Heart left ventricle (tissue), 16 donors: ENCODE measurements around the gene KNSTRN. TPM values are rescaled to one million over a fixed set of nuclear protein-coding genes. Genes with fewer than 3 reads are reported as not detected.
A peak's percentile ranks its signal among the peaks of the same experiment; 100 is the strongest.

Source experiments
- ATAC-seq, 4 donors: fragments of 200-7000 bp; cut with Tn5 transposase; one replicate each; pipeline ENCODE4 v1.9.1; 2020 to 2022; ENCODE audit warnings: moderate library complexity in 4 of 4, mild to moderate bottlenecking in 3 of 4, moderate number of reproducible peaks in 1 of 4
- DNase-seq, 5 donors: peaks; one replicate each; pipeline ENCODE4 v3.0.0-alpha.2; 2020
- H3K27ac ChIP-seq, 12 donors: fragments of 200-600 bp; sonication (generic) in 4 of 12; one replicate each; pipeline versions ENCODE4 v1.5.0 to v1.8.0; 2016 to 2022; ENCODE audit warnings: mild to moderate bottlenecking in 2 of 12
- H3K27me3 ChIP-seq, 9 donors: fragments of 200-600 bp; sonication (generic) in 2 of 9; one replicate each; pipeline versions ENCODE4 v1.5.1 to v1.8.0; 2016 to 2022; ENCODE audit warnings: mild to moderate bottlenecking in 3 of 9
- H3K36me3 ChIP-seq, 9 donors: fragments of 200-600 bp; sonication (generic) in 2 of 9; one replicate each; pipeline versions ENCODE4 v1.5.0 to v1.8.0; 2018 to 2022; ENCODE audit warnings: mild to moderate bottlenecking in 2 of 9
- H3K4me1 ChIP-seq, 12 donors: fragments of 200-600 bp; sonication (generic) in 4 of 12; one replicate each; pipeline versions ENCODE4 v1.5.0 to v1.8.0; 2016 to 2022; ENCODE audit warnings: mild to moderate bottlenecking in 3 of 12
- H3K4me3 ChIP-seq, 12 donors: fragments of 200-600 bp; sonication (generic) in 4 of 12; one replicate each; pipeline versions ENCODE4 v1.5.0 to v1.8.0; 2017 to 2022; ENCODE audit warnings: mild to moderate bottlenecking in 9 of 12, moderate library complexity in 4 of 12
- H3K9me3 ChIP-seq, 12 donors: fragments of 200-600 bp; sonication (generic) in 4 of 12; one replicate each; pipeline versions ENCODE4 v1.5.0 to v1.8.0; 2016 to 2022; ENCODE audit warnings: mild to moderate bottlenecking in 1 of 12
- CTCF ChIP-seq, 12 donors: fragments of 200-600 bp; sonication (generic) in 4 of 12; IDR thresholded peaks; one replicate each; pipeline versions ENCODE4 v1.5.0 to v1.8.0; 2018 to 2022; ENCODE audit warnings: antibody characterized with exemption in 12 of 12, mild to moderate bottlenecking in 5 of 12
- POLR2A ChIP-seq, 2 donors: fragments of 450-650 bp; IDR thresholded peaks; one replicate each; pipeline ENCODE4 v1.6.1; 2017; ENCODE audit warnings: antibody characterized with exemption in 2 of 2, mild to moderate bottlenecking in 2 of 2, moderate library complexity in 2 of 2
- WGBS, 4 donors: extraction: QIAGEN DNeasy Blood & Tissue Kit in 2 of 4; methylation state at CpG; one replicate each; pipeline versions ENCODE4 v1.1.5 to v1.1.7; 2013 to 2018; 5-methylcytosine and 5-hydroxymethylcytosine counted together
- intact Hi-C, 10 donors: fragments of 100-400 bp; cut with DNase I; formaldehyde crosslinking; loops; one replicate each; pipeline versions ENCODE4 v1.11.1 to v1.14.2; 2022
- polyA plus RNA-seq, 2 donors: library from polyadenylated mRNA; stranded (reverse); fragments of 200-250 nt; gene quantifications; one replicate each; pipeline ENCODE4 v1.2.3, GENCODE V29; 2013
- total RNA-seq, 9 donors: library from RNA; depleted of rRNA in 2 of 9; stranded (reverse); fragments of >200 nt in 2 of 9; fragmentation: NEBNext Ultra II Directional in 3 of 9; extraction: Animal tissue kit (Norgen Biotek cat#: 25700) in 3 of 9; gene quantifications; one replicate each; pipeline versions ENCODE4 v1.1.0 to v1.2.4, GENCODE V29; 2016 to 2023
- donor health status: ischemic (EF 13 %, LVEDD 7.1; RV severe dilation, severe dysfunction).
- donor health status: healthy with polysubstance abuse.
- donor health status: DM: no; HTN: yes; CAD: no.
- donor health status: DM: no; HTN: no; CAD: no.
- donor health status: ischemic (EF 25% LVEDD 6.9; RV normal size, moderate dysfunction).
- donor health status: ischemic (EF 25% LVEDD 5.7; RV mildly dilated, moderate dysfunction).
- donor health status: healthy.
- donor health status: DM: yes; HTN: yes; CAD: no.
- donor health status: ischemic (EF 35%, LVEDD 5.7; RV mildly dilated, moderate dysfunction).
- donor health status: nonischemic (EF 11% LVEDD 7.7; RV severe dilation, severe dysfunction).
- donor health status: DM: yes; HTN: yes; CAD: no.
- donor health status: PGD.
- donor health status: ischemic (EF 29% LVEDD 5.4; RV normal size, mild dysfunction).
- donor health status: nonischemic (EF 23%, LVEDD 6.1; RV moderate dilation, normal function).

The KNSTRN gene
- total and polyA plus RNA-seq, 11 donors, result 8.0 to 20.1 (median 9.9) TPM

- Histone ChIP-seq H3K27me3 (no peaks in the 10 kb centered on the region), H3K9me3 (no peaks in the 10 kb centered on the region), H3K27ac (no peak overlapping the region), H3K4me3 (no peak overlapping the region), H3K4me1 (peaks cover 0 to 5% (median under 1%) of the 10 kb centered on the region in 12 donors), H3K36me3 (peaks cover 0 to 90% (median 78%) of the 10 kb centered on the region in 9 donors)
- TF ChIP-seq POLR2A (IDR thresholded peaks at IDR 0.05), result no peak
- TF ChIP-seq CTCF (IDR thresholded peaks at IDR 0.05), result no peak
- no peak for DNase-seq
- intact Hi-C loops, result loop anchor here in 2 of 10 donors (5.0 to 10.0 kb wide), 2 partner anchors 43 to 50 kb away; no protein-coding TSS in a partner anchor
- WGBS, 4 donors, result 91 to 96% (median 93%) methylated on average over 7 to 10 of the region's 10 CpGs
- ATAC-seq, result no peak
Measured at GRCh38 chr15:40415226-40415625, 32.7 kb downstream of the KNSTRN start.

GRCh38 chr15:40416056-40416455, 33.5 kb downstream of the KNSTRN start:
- intact Hi-C loops, result loop anchor here in 2 of 10 donors (5.0 to 10.0 kb wide), 2 partner anchors 44 to 51 kb away; no protein-coding TSS in a partner anchor
- Histone ChIP-seq H3K36me3 (peaks cover 0 to 82% (median 70%) of the 10 kb centered on the region in 9 donors), H3K27me3 (no peaks in the 10 kb centered on the region), H3K9me3 (no peaks in the 10 kb centered on the region), H3K4me3 (no peak overlapping the region), H3K4me1 (peaks cover 0 to 13% (median 9%) of the 10 kb centered on the region in 12 donors), H3K27ac (no peak overlapping the region)
- WGBS, 4 donors, result 93 to 95% (median 94%) methylated on average over 7 to 14 of the region's 14 CpGs
- TF ChIP-seq POLR2A (IDR thresholded peaks at IDR 0.05), result no peak
- no peak for TF ChIP-seq CTCF (IDR thresholded peaks at IDR 0.05)
- DNase-seq, result no peak
- ATAC-seq, result no peak

GRCh38 chr15:40418126-40418525, 35.6 kb downstream of the KNSTRN start:
- Histone ChIP-seq H3K9me3 (no peaks in the 10 kb centered on the region), H3K27me3 (no peaks in the 10 kb centered on the region), H3K27ac (no peak overlapping the region), H3K36me3 (peaks cover 0 to 61% (median 49%) of the 10 kb centered on the region in 9 donors), H3K4me3 (no peak overlapping the region), H3K4me1 (peaks cover 0 to 24% (median 18%) of the 10 kb centered on the region in 12 donors)
- TF ChIP-seq CTCF (IDR thresholded peaks at IDR 0.05) (no peak), POLR2A (IDR thresholded peaks at IDR 0.05) (no peak)
- ATAC-seq (no peak), DNase-seq (no peak)
- 90 to 94% (median 92%) methylated on average over 10 of the region's 10 CpGs for WGBS, 4 donors
- intact Hi-C loops, result loop anchor here in 2 of 10 donors (5.0 to 10.0 kb wide), 2 partner anchors 46 to 53 kb away; no protein-coding TSS in a partner anchor

- Histone ChIP-seq H3K9me3 (no peaks in the 10 kb centered on the region), H3K27me3 (no peaks in the 10 kb centered on the region), H3K4me1 (peaks cover 0 to 24% (median 18%) of the 10 kb centered on the region in 12 donors), H3K36me3 (peaks cover 0 to 40% (median 28%) of the 10 kb centered on the region in 9 donors), H3K27ac (peak overlapping the region; percentile 13 to 76 (median 69)), H3K4me3 (no peak overlapping the region)
- ATAC-seq (peak; percentile 61 to 82 (median 73)), DNase-seq (peak in 3 of 5 donors; percentile 26 to 64 (median 43))
- WGBS, 4 donors, result 51 to 57% (median 53%) methylated on average over 8 to 11 of the region's 11 CpGs
- TF ChIP-seq CTCF (IDR thresholded peaks at IDR 0.05) (no peak), POLR2A (IDR thresholded peaks at IDR 0.05) (no peak)
- intact Hi-C loops, result loop anchor here (2.0 to 10.0 kb wide), 13 partner anchors 51 to 375 kb away; partner anchors contain the start of genes CCDC9B (in 5 of the 10) and INAFM2 (in 4 of the 10)
Measured at GRCh38 chr15:40420071-40420713, 37.7 kb downstream of the KNSTRN start.
